Suprapubic skin (tissue), 3 donors: ENCODE results near the gene IKBKG.

Source experiments
- POLR2A ChIP-seq, 2 donors: fragments of 450-650 bp; IDR thresholded peaks; one replicate each; pipeline ENCODE4 v1.6.1; 2017; ENCODE audit warnings: antibody characterized with exemption in 2 of 2, mild to moderate bottlenecking in 2 of 2, moderate library complexity in 2 of 2
- TF ChIP-seq, protein P1 (sequence below), 2 donors: fragments of 200-600 bp in 1 of 2; fragments of 450-650 bp in 1 of 2; sonication (generic) in 1 of 2; IDR thresholded peaks; one replicate each; pipeline ENCODE4 v1.5.1; 2016 to 2019; ENCODE audit warnings: antibody characterized with exemption in 2 of 2, mild to moderate bottlenecking in 1 of 2, moderate library complexity in 1 of 2

DNA sequence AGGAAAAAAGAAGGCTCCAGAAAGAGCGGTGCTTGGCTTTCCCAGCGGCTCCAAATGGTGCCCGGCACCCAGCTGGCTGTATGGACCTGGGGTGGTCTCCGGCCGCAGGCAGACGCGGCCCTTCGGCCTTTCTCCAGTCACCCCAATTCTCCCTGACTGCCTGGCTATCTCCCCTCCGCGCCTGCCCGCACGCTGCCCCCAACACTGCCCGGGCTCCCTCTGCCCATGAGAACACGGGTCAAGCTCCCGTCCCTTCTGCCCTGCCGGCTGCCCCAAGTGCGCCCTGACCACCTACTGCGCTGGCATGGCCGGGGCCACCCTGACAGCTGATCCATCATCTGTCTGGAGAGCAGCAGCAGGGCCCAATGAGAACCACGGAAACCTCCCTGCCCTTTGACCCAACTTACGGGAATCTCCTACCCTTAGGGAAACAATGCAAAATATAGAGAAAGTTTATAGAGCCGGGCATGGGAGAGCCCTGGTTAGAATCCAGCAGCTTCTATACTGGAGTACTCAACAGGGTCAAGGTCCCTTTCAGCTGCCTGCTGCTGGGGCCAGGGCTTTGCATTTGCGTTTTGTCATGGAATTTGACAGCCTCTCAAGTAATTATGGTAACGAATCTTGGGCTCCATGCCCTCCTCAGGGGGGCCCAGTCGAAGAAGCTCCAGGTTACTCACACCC lies 30.2 kb upstream of the IKBKG start:
- TF ChIP-seq POLR2A (IDR thresholded peaks at IDR 0.05), result no peak
- TF ChIP-seq, protein P1, sequence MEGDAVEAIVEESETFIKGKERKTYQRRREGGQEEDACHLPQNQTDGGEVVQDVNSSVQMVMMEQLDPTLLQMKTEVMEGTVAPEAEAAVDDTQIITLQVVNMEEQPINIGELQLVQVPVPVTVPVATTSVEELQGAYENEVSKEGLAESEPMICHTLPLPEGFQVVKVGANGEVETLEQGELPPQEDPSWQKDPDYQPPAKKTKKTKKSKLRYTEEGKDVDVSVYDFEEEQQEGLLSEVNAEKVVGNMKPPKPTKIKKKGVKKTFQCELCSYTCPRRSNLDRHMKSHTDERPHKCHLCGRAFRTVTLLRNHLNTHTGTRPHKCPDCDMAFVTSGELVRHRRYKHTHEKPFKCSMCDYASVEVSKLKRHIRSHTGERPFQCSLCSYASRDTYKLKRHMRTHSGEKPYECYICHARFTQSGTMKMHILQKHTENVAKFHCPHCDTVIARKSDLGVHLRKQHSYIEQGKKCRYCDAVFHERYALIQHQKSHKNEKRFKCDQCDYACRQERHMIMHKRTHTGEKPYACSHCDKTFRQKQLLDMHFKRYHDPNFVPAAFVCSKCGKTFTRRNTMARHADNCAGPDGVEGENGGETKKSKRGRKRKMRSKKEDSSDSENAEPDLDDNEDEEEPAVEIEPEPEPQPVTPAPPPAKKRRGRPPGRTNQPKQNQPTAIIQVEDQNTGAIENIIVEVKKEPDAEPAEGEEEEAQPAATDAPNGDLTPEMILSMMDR (IDR thresholded peaks at IDR 0.05), result no peak
